Measurements from ENCODE around the gene MDK. TPM values are rescaled to one million over a fixed set of nuclear protein-coding genes. Genes with fewer than 3 reads are reported as not detected.

The MDK gene
- total RNA-seq, 5 donors from 2014 or later (not counting 1 experiment from before 2014, with no cell fraction given) = 5.8 to 8.6 (median 8.3) TPM

DNA sequence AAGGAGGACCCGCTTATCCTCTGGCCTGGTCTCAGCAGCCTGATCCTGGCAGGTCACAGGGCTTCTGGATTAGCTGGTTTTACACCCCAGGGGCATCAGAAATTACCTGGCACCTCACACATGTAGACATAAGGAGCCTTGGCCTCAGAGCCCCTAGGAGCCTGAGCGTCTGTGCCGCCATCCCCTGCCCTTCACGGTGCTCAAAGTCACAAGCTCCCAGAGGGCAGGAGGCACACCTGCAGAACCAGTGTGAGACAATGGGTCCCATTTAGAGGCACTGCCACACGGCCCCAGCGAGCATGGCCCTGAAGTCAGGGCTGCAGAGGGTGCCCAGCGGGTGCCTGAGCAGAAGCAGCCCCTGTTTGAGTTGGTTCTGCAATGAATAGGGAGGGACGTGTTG lies 30.3 kb upstream of the MDK start:
- Histone ChIP-seq H3K27ac (ENCODE audit: low read length) (peak overlapping the region; percentile 66), H3K27me3 (replicated peaks in 1 of 2; ENCODE audit: control insufficient read depth in 2 of 2, extremely low read depth in 1 of 2, insufficient read depth in 2 of 2, low read length in 1 of 2) (peaks cover 0 to 1% of the 10 kb centered on the region in 2 experiments), H3K9me3 (no peaks in the 10 kb centered on the region), H3K4me3 (ENCODE audit: control insufficient read depth in 1 of 2, extremely low read depth in 1 of 2, low read length in 1 of 2) (peak overlapping the region; percentile 6 to 25), H3K36me3 (ENCODE audit: control insufficient read depth in 2 of 2, extremely low read depth in 1 of 2, insufficient read depth in 1 of 2, low read length in 1 of 2) (peaks cover 0 to 34% of the 10 kb centered on the region in 2 donors), H3K4me1 (ENCODE audit: control insufficient read depth in 1 of 2, extremely low read depth in 1 of 2, insufficient read depth in 2 of 2, low read length in 2 of 2) (peaks cover 56 to 91% of the 10 kb centered on the region in 2 experiments)
- peak overlapping the region; percentile 73 to 85 (median 74) for H3K4me3 Mint-ChIP-seq
- peak overlapping the region; percentile 93 to 98 for H3K27ac Mint-ChIP-seq
- H3K4me1 Mint-ChIP-seq = peaks cover 76 to 84% (median 83%) of the 10 kb centered on the region in 3 donors
- POLR2A ChIA-PET = interaction anchor here (0.6 to 1.5 kb wide), 3 partner anchors 10 to 898 kb away, joined by 3 to 11 read pairs (median 3); partner anchors contain the start of gene ACP2 (in 1 of the 2)
- ATAC-seq (replicated peaks in 1 of 4) = no peak
- 54% methylated on average over 7 of the region's 8 CpGs for WGBS (ENCODE audit: insufficient coverage)
- CTCF ChIA-PET = interaction anchor here in 1 of 2 donors (1.1 to 2.0 kb wide), 2 partner anchors 10 to 17 kb away, joined by 3 to 12 read pairs; no protein-coding TSS in a partner anchor
- DNase-seq = no peak
- no peaks in the 10 kb centered on the region for H3K27me3 Mint-ChIP-seq
- no peaks in the 10 kb centered on the region for H3K9me3 Mint-ChIP-seq
- peaks cover 3% of the 10 kb centered on the region for H3K36me3 Mint-ChIP-seq

DNA sequence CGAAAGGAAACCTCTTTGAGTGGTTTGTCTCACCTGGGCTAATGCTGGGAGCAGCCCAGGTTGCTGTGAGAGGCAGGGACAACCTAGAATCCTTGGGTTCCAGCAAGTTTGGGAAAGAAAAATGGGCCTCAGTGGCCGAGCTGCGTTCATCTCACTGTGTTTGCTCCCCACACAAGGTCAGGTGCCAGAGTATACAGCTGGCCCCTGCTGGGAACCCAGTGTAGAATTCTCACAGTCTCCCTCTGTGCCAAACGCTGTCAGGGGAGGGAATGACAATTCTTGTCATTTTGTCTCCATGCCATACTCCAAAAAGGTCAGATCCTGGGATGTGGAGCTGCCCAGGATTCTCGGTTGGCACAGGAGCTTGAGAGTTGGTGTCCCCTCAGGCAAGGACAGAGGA lies 29.9 kb upstream of the MDK start:
- Histone ChIP-seq H3K4me3 (ENCODE audit: control insufficient read depth in 1 of 2, extremely low read depth in 1 of 2, low read length in 1 of 2) (peak overlapping the region; percentile 42 to 52), H3K4me1 (ENCODE audit: control insufficient read depth in 1 of 2, extremely low read depth in 1 of 2, insufficient read depth in 2 of 2, low read length in 2 of 2) (peaks cover 54 to 91% of the 10 kb centered on the region in 2 experiments), H3K27me3 (replicated peaks in 1 of 2; ENCODE audit: control insufficient read depth in 2 of 2, extremely low read depth in 1 of 2, insufficient read depth in 2 of 2, low read length in 1 of 2) (no peaks in the 10 kb centered on the region), H3K9me3 (no peaks in the 10 kb centered on the region), H3K27ac (ENCODE audit: low read length) (peak overlapping the region; percentile 66), H3K36me3 (ENCODE audit: control insufficient read depth in 2 of 2, extremely low read depth in 1 of 2, insufficient read depth in 1 of 2, low read length in 1 of 2) (peaks cover 0 to 38% of the 10 kb centered on the region in 2 donors)
- H3K4me1 Mint-ChIP-seq = peaks cover 76 to 84% (median 83%) of the 10 kb centered on the region in 3 donors
- peaks cover 3% of the 10 kb centered on the region for H3K36me3 Mint-ChIP-seq
- no peak for ATAC-seq (replicated peaks in 1 of 4)
- H3K9me3 Mint-ChIP-seq = no peaks in the 10 kb centered on the region
- DNase-seq = no peak
- H3K4me3 Mint-ChIP-seq = peak overlapping the region; percentile 73 to 85 (median 74)
- no peaks in the 10 kb centered on the region for H3K27me3 Mint-ChIP-seq
- ChIA-PET CTCF (interaction anchor here (0.8 to 3.2 kb wide), 9 partner anchors 9 to 266 kb away, joined by 3 to 15 read pairs (median 3); partner anchors contain the start of genes ATG13 (in 1 of the 2) and HARBI1 (in 1 of the 2)), POLR2A (interaction anchor here (0.5 to 1.5 kb wide), 3 partner anchors 9 to 145 kb away, joined by 3 read pairs; no protein-coding TSS in a partner anchor)
- 79% methylated on average over 2 of the region's 5 CpGs for WGBS (ENCODE audit: insufficient coverage)
- H3K27ac Mint-ChIP-seq = peak overlapping the region; percentile 93 to 98

DNA sequence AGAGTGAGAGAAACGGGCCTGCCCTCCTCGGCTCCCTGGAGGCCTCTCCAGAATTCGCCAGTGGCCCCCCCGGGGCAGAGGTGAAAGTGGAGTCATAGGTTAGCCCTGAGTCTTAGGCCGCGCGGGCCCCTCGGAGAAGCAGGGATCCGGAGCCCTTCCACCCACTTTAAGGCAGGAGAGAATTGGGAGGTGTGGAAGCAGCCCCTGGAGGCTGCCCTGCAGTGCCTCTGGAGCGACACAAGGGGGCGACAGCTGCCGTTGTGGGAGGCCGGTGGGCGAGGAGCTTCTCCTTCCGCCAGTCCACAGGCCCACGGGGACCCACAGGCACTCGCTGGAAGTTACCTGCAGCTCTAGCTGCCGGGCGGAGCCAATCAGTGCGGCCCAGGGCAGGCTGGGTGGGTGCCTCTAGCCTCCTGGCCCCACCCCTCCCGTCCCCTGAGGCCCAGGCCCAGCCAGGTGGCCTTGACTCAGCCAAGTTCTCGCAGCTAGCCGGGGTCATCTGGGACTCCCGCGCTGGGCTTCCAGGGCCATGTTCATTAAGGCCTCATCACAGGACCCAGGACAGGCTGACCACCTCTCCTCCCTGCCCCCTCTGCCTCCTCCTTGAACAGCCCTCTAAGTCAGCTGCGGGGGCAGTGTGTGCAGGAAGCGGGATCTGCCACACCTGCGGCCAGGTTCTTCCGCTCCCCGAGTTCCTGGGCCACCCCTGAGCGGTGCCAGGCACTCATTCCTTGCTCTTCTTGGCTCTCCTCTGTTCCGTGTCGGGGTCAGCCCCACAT lies 29.2 kb upstream of the MDK start:
- H3K9me3 ChIP-seq = no peaks in the 10 kb centered on the region
- ChIA-PET CTCF (interaction anchor here (0.6 to 3.2 kb wide), 15 partner anchors 8 to 265 kb away, joined by 3 to 15 read pairs (median 4); partner anchors contain the start of genes ATG13 (in 1 of the 2) and HARBI1 (in 1 of the 2)), POLR2A (interaction anchor here in 1 of 2 donors (0.5 to 1.5 kb wide), 2 partner anchors 9 to 54 kb away, joined by 3 read pairs; no protein-coding TSS in a partner anchor)
- 18% methylated on average over 26 of the region's 33 CpGs for whole genome bisulfite sequencing (ENCODE audit: insufficient coverage)
- DNase-seq = peak; percentile 54 to 90 (median 75)
- H3K9me3 Mint-ChIP-seq = no peaks in the 10 kb centered on the region
- peak overlapping the region; percentile 66 for H3K27ac ChIP-seq (ENCODE audit: low read length)
- peak; percentile 29 to 71 (median 38) for ATAC-seq (replicated peaks in 1 of 4)
- no peaks in the 10 kb centered on the region for H3K27me3 ChIP-seq (replicated peaks in 1 of 2; ENCODE audit: control insufficient read depth in 2 of 2, extremely low read depth in 1 of 2, insufficient read depth in 2 of 2, low read length in 1 of 2)
- peak overlapping the region; percentile 42 to 52 for H3K4me3 ChIP-seq (ENCODE audit: control insufficient read depth in 1 of 2, extremely low read depth in 1 of 2, low read length in 1 of 2)
- no peaks in the 10 kb centered on the region for H3K27me3 Mint-ChIP-seq
- peaks cover 3% of the 10 kb centered on the region for H3K36me3 Mint-ChIP-seq
- H3K4me3 Mint-ChIP-seq = peak overlapping the region; percentile 74 to 85 (median 78)
- peak overlapping the region; percentile 93 to 98 for H3K27ac Mint-ChIP-seq
- peaks cover 0 to 42% of the 10 kb centered on the region in 2 donors for H3K36me3 ChIP-seq (ENCODE audit: control insufficient read depth in 2 of 2, extremely low read depth in 1 of 2, insufficient read depth in 1 of 2, low read length in 1 of 2)
- peaks cover 53 to 92% of the 10 kb centered on the region in 2 experiments for H3K4me1 ChIP-seq (ENCODE audit: control insufficient read depth in 1 of 2, extremely low read depth in 1 of 2, insufficient read depth in 2 of 2, low read length in 2 of 2)
- peaks cover 78 to 85% (median 84%) of the 10 kb centered on the region in 3 donors for H3K4me1 Mint-ChIP-seq

DNA sequence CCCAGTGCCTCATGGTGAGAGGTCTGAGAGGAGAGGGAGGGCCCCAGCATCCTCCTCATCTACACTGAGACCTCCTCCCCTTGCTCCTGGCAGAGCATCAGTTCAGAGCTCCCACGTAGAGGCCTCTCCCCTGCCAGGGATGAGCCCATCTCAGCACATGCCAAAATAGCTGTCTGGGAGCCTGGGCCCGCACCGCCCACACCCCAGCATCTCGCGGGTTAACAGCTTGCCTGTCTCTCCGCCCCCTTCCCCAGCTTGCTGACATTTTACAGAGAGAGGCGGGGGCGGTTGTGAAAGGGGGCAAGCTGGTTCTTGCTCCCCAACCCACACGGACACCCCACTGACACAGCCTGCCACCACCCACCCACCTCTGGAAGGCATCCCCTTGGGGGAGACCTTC lies 27.8 kb upstream of the MDK start:
- peak overlapping the region; percentile 66 for H3K27ac ChIP-seq (ENCODE audit: low read length)
- no peaks in the 10 kb centered on the region for H3K27me3 ChIP-seq (replicated peaks in 1 of 2; ENCODE audit: control insufficient read depth in 2 of 2, extremely low read depth in 1 of 2, insufficient read depth in 2 of 2, low read length in 1 of 2)
- CTCF ChIA-PET = interaction anchor here (0.6 to 3.2 kb wide), 8 partner anchors 8 to 1231 kb away, joined by 3 to 15 read pairs (median 6); no protein-coding TSS in a partner anchor
- H3K9me3 ChIP-seq = no peaks in the 10 kb centered on the region
- H3K4me3 ChIP-seq (ENCODE audit: control insufficient read depth in 1 of 2, extremely low read depth in 1 of 2, low read length in 1 of 2) = peak overlapping the region; percentile 6 to 52
- ATAC-seq (replicated peaks in 1 of 4) = no peak
- H3K9me3 Mint-ChIP-seq = no peaks in the 10 kb centered on the region
- peak overlapping the region in 2 of 3 donors; percentile 51 to 85 for H3K4me3 Mint-ChIP-seq
- H3K36me3 ChIP-seq (ENCODE audit: control insufficient read depth in 2 of 2, extremely low read depth in 1 of 2, insufficient read depth in 1 of 2, low read length in 1 of 2) = peaks cover 3 to 42% of the 10 kb centered on the region in 2 donors
- 20% methylated on average over 1 of the region's 9 CpGs for WGBS (ENCODE audit: insufficient coverage)
- H3K4me1 ChIP-seq (ENCODE audit: control insufficient read depth in 1 of 2, extremely low read depth in 1 of 2, insufficient read depth in 2 of 2, low read length in 2 of 2) = peaks cover 50 to 93% of the 10 kb centered on the region in 2 experiments
- no peaks in the 10 kb centered on the region for H3K27me3 Mint-ChIP-seq
- peaks cover 87 to 94% (median 90%) of the 10 kb centered on the region in 3 donors for H3K4me1 Mint-ChIP-seq
- H3K36me3 Mint-ChIP-seq = peaks cover 3% of the 10 kb centered on the region
- H3K27ac Mint-ChIP-seq = peak overlapping the region; percentile 93 to 98
- DNase-seq = peak in 1 of 35 experiments; percentile 29
- POLR2A ChIA-PET = no interaction called here

DNA sequence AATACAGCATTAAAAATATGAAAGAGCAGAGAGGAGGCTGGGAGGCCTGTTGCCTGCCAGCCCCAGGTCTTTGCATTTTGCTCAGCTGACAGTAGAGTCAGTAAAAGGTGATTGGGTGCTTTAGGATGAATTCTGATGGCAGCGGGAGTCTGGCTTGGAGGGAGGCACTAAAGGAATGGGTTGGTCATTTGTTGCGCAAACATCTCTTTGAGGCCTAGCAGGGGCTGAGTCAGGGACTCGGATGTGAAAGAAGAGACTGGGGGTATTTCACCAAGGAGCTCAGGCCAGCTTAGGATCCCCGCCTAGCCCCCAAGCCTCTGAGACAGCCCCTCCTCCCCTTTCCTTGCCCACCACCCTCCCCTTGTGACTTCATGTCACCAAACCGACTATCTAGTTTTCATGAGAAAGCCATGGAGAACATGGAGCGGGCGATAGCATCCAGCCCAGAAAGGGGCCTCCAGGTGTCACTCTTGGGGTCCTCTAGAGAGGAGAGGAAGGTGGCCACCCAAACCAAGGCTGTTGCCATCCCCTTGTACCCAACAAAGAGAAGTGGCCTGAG lies 24.5 kb upstream of the MDK start:
- H3K4me3 Mint-ChIP-seq = peak overlapping the region in 2 of 3 donors; percentile 7 to 85
- CTCF ChIA-PET = interaction anchor here (0.5 to 2.6 kb wide), 5 partner anchors 9 to 795 kb away, joined by 3 to 13 read pairs (median 3); partner anchors contain the start of gene DGKZ (in 1 of the 2)
- ATAC-seq (replicated peaks in 1 of 4) (no peak), DNase-seq (no peak)
- H3K27me3 Mint-ChIP-seq = no peaks in the 10 kb centered on the region
- Histone ChIP-seq H3K27ac (ENCODE audit: low read length) (no peak overlapping the region), H3K27me3 (replicated peaks in 1 of 2; ENCODE audit: control insufficient read depth in 2 of 2, extremely low read depth in 1 of 2, insufficient read depth in 2 of 2, low read length in 1 of 2) (no peaks in the 10 kb centered on the region), H3K4me1 (ENCODE audit: control insufficient read depth in 1 of 2, extremely low read depth in 1 of 2, insufficient read depth in 2 of 2, low read length in 2 of 2) (peaks cover 33 to 82% of the 10 kb centered on the region in 2 experiments), H3K36me3 (ENCODE audit: control insufficient read depth in 2 of 2, extremely low read depth in 1 of 2, insufficient read depth in 1 of 2, low read length in 1 of 2) (peaks cover 3 to 29% of the 10 kb centered on the region in 2 donors), H3K4me3 (ENCODE audit: control insufficient read depth in 1 of 2, extremely low read depth in 1 of 2, low read length in 1 of 2) (no peak overlapping the region), H3K9me3 (no peaks in the 10 kb centered on the region)
- POLR2A ChIA-PET = interaction anchor here (0.6 to 1.0 kb wide), 2 partner anchors 27 to 303 kb away, joined by 3 to 4 read pairs; no protein-coding TSS in a partner anchor
- H3K9me3 Mint-ChIP-seq = no peaks in the 10 kb centered on the region
- peaks cover 3% of the 10 kb centered on the region for H3K36me3 Mint-ChIP-seq
- 80% methylated on average over 1 of the region's 7 CpGs for WGBS (ENCODE audit: insufficient coverage)
- peak overlapping the region; percentile 79 to 85 for H3K27ac Mint-ChIP-seq
- peaks cover 80 to 85% (median 80%) of the 10 kb centered on the region in 3 donors for H3K4me1 Mint-ChIP-seq
